ENCODE measurements around the gene TMEM266.
"Not testable (repeated sequence)": the region's sequence is repeated elsewhere in the genome, so short reads cannot be mapped to it uniquely, and the experiment has no call there.

The TMEM266 gene

GRCh38 chr15:76059320-76060117, at the start of gene TMEM266:
TMEM266 (plus strand) TSS chr15:76059985; CDS start chr15:76134264, 74,279 bp downstream.
- DNase-seq (ENCODE audit: low read depth, low spot score) = no peak

GRCh38 chr15:76010613-76011012, 49.2 kb upstream of the TMEM266 start:
- DNase-seq (ENCODE audit: low read depth, low spot score) = no peak

- DNase-seq (ENCODE audit: low read depth, low spot score) = no peak
Observed at GRCh38 chr15:76011627-76012551, 47.9 kb upstream of the TMEM266 start, which contains the start of gene NRG4. NRG4 (minus strand) TSS chr15:76012424; CDS start chr15:76011230, 1,194 bp downstream.

- DNase-seq (ENCODE audit: low read depth, low spot score) = not testable (repeated sequence)
Observed at GRCh38 chr15:76013470-76013869, 46.3 kb upstream of the TMEM266 start.

GRCh38 chr15:76024021-76024768, 35.6 kb upstream of the TMEM266 start:
- no peak for DNase-seq (ENCODE audit: low read depth, low spot score)

GRCh38 chr15:76032046-76032445, 27.7 kb upstream of the TMEM266 start:
- DNase-seq (ENCODE audit: low read depth, low spot score) = no peak

- no peak for DNase-seq (ENCODE audit: low read depth, low spot score)
Observed at GRCh38 chr15:76033438-76033837, 26.3 kb upstream of the TMEM266 start.

- no peak for DNase-seq (ENCODE audit: low read depth, low spot score)
Observed at GRCh38 chr15:76034111-76034510, 25.7 kb upstream of the TMEM266 start.

GRCh38 chr15:76035593-76035992, 24.2 kb upstream of the TMEM266 start:
- DNase-seq (ENCODE audit: low read depth, low spot score) = no peak

- no peak for DNase-seq (ENCODE audit: low read depth, low spot score)
Observed at GRCh38 chr15:76038512-76038911, 21.3 kb upstream of the TMEM266 start.

- DNase-seq (ENCODE audit: low read depth, low spot score) = not testable (repeated sequence)
Observed at GRCh38 chr15:76054201-76054600, 5.6 kb upstream of the TMEM266 start.

- no peak for DNase-seq (ENCODE audit: low read depth, low spot score)
Observed at GRCh38 chr15:76056931-76057330, 2.9 kb upstream of the TMEM266 start.

- DNase-seq (ENCODE audit: low read depth, low spot score) = no peak
Observed at GRCh38 chr15:76057332-76058000, 2.3 kb upstream of the TMEM266 start.

- DNase-seq (ENCODE audit: low read depth, low spot score) = no peak
Observed at GRCh38 chr15:76058714-76059319, 968 bp upstream of the TMEM266 start.

GRCh38 chr15:76060118-76060989, 569 bp downstream of the TMEM266 start:
- DNase-seq (ENCODE audit: low read depth, low spot score) = no peak

GRCh38 chr15:76061700-76062099, 1.9 kb downstream of the TMEM266 start:
- DNase-seq (ENCODE audit: low read depth, low spot score) = no peak

GRCh38 chr15:76062286-76062685, 2.5 kb downstream of the TMEM266 start:
- no peak for DNase-seq (ENCODE audit: low read depth, low spot score)

- no peak for DNase-seq (ENCODE audit: low read depth, low spot score)
Observed at GRCh38 chr15:76064375-76064774, 4.6 kb downstream of the TMEM266 start.

GRCh38 chr15:76065245-76065644, 5.5 kb downstream of the TMEM266 start:
- no peak for DNase-seq (ENCODE audit: low read depth, low spot score)

- no peak for DNase-seq (ENCODE audit: low read depth, low spot score)
Observed at GRCh38 chr15:76065793-76066192, 6.0 kb downstream of the TMEM266 start.
